Stimulated activated naive CD8-positive, alpha-beta T cell treated with anti-CD3 and anti-CD28 coated beads, Interleukin-15, amount 100 ng/mL, for 72 hours (primary cell): ENCODE data around the gene XRN1.
"Not testable (repeated sequence)": the region's sequence is repeated elsewhere in the genome, so short reads cannot be mapped to it uniquely, and the experiment has no call there.

Experiments
- ATAC-seq: fragments of 150-1000 bp; cut with Tn5 transposase; 2 replicates; pipeline ENCODE4 v1.10.0; 2021; ENCODE audit warnings: mild to moderate bottlenecking, moderate library complexity
- DNase-seq, 2 donors: peaks; one replicate each; pipeline ENCODE4 v3.0.0; 2021 to 2022
- H3K27ac Mint-ChIP-seq, 2 donors: one replicate each; pipeline ENCODE4 v1.8.0; 2022; ENCODE audit warnings: mild to moderate bottlenecking in 2 of 2, mixed read lengths in 2 of 2, moderate library complexity in 2 of 2
- H3K27me3 Mint-ChIP-seq: one replicate; pipeline ENCODE4 v1.8.0; 2022; ENCODE audit warnings: mixed read lengths
- H3K4me1 Mint-ChIP-seq: one replicate; pipeline ENCODE4 v1.8.0; 2022; ENCODE audit warnings: mild to moderate bottlenecking, mixed read lengths
- H3K4me3 Mint-ChIP-seq, 2 donors: one replicate each; pipeline ENCODE4 v1.8.0; 2022; ENCODE audit warnings: mild to moderate bottlenecking in 2 of 2, mixed read lengths in 2 of 2, moderate library complexity in 1 of 2
- H3K9me3 Mint-ChIP-seq, 2 donors: one replicate each; pipeline ENCODE4 v1.8.0; 2022; ENCODE audit warnings: mixed read lengths in 2 of 2

The XRN1 gene

GRCh38 chr3:142447301-142447851 lies 461 bp downstream of the XRN1 start:
- Mint-ChIP-seq H3K27me3 (no peaks in the 10 kb centered on the region), H3K9me3 (no peaks in the 10 kb centered on the region), H3K27ac (peak overlapping the region; percentile 100), H3K4me3 (peak overlapping the region; percentile 100), H3K4me1 (peaks cover 39% of the 10 kb centered on the region)
- ATAC-seq (peak; percentile 53), DNase-seq (peak; percentile 53 to 58)

- no peaks in the 10 kb centered on the region for H3K9me3 Mint-ChIP-seq
- H3K4me1 Mint-ChIP-seq = peaks cover 49% of the 10 kb centered on the region
- peak overlapping the region; percentile 100 for H3K27ac Mint-ChIP-seq
- no peaks in the 10 kb centered on the region for H3K27me3 Mint-ChIP-seq
- H3K4me3 Mint-ChIP-seq = peak overlapping the region; percentile 100
- ATAC-seq (peak; percentile 63), DNase-seq (peak in 1 of 2 donors; percentile 20)
Measured at GRCh38 chr3:142445816-142446254, 2.0 kb downstream of the XRN1 start.

GRCh38 chr3:142444343-142444742 lies 3.5 kb downstream of the XRN1 start:
- H3K9me3 Mint-ChIP-seq = no peaks in the 10 kb centered on the region
- no peaks in the 10 kb centered on the region for H3K27me3 Mint-ChIP-seq
- DNase-seq (no peak), ATAC-seq (no peak)
- H3K27ac Mint-ChIP-seq = no peak overlapping the region
- H3K4me3 Mint-ChIP-seq = no peak overlapping the region
- peaks cover 53% of the 10 kb centered on the region for H3K4me1 Mint-ChIP-seq

- not testable (repeated sequence) for H3K27me3 Mint-ChIP-seq, ATAC-seq, H3K27ac Mint-ChIP-seq, H3K4me3 Mint-ChIP-seq, H3K9me3 Mint-ChIP-seq, DNase-seq
- peaks cover 64% of the 10 kb centered on the region for H3K4me1 Mint-ChIP-seq
Measured at GRCh38 chr3:142443060-142443459, 4.8 kb downstream of the XRN1 start.

- H3K27ac Mint-ChIP-seq, ATAC-seq, DNase-seq, H3K27me3 Mint-ChIP-seq, H3K9me3 Mint-ChIP-seq, H3K4me3 Mint-ChIP-seq: not testable (repeated sequence)
- H3K4me1 Mint-ChIP-seq = peaks cover 52% of the 10 kb centered on the region
Measured at GRCh38 chr3:142439499-142440220, 8.2 kb downstream of the XRN1 start.

GRCh38 chr3:142438096-142438495 lies 9.7 kb downstream of the XRN1 start:
- not testable (repeated sequence) for H3K27ac Mint-ChIP-seq, DNase-seq, H3K9me3 Mint-ChIP-seq, H3K27me3 Mint-ChIP-seq, H3K4me3 Mint-ChIP-seq, ATAC-seq
- peaks cover 41% of the 10 kb centered on the region for H3K4me1 Mint-ChIP-seq

- DNase-seq (no peak), ATAC-seq (no peak)
- H3K27ac Mint-ChIP-seq = no peak overlapping the region
- no peak overlapping the region for H3K4me3 Mint-ChIP-seq
- no peaks in the 10 kb centered on the region for H3K9me3 Mint-ChIP-seq
- H3K27me3 Mint-ChIP-seq = no peaks in the 10 kb centered on the region
- H3K4me1 Mint-ChIP-seq = peaks cover 34% of the 10 kb centered on the region
Measured at GRCh38 chr3:142436951-142437585, 10.8 kb downstream of the XRN1 start.

- H3K27ac Mint-ChIP-seq = no peak overlapping the region
- peaks cover 39% of the 10 kb centered on the region for H3K4me1 Mint-ChIP-seq
Measured at GRCh38 chr3:142434503-142434902, 13.3 kb downstream of the XRN1 start.

GRCh38 chr3:142433110-142433509 lies 14.7 kb downstream of the XRN1 start:
- no peak overlapping the region for H3K4me3 Mint-ChIP-seq
- no peaks in the 10 kb centered on the region for H3K9me3 Mint-ChIP-seq
- peaks cover 39% of the 10 kb centered on the region for H3K4me1 Mint-ChIP-seq
- H3K27me3 Mint-ChIP-seq = no peaks in the 10 kb centered on the region
- H3K27ac Mint-ChIP-seq = no peak overlapping the region
- no peak for DNase-seq
- no peak for ATAC-seq

More at GRCh38 chr3:142434503-142434902, 13.3 kb downstream of the XRN1 start:
- DNase-seq (no peak), ATAC-seq (no peak)
- no peaks in the 10 kb centered on the region for H3K27me3 Mint-ChIP-seq
- H3K9me3 Mint-ChIP-seq = no peaks in the 10 kb centered on the region
- H3K4me3 Mint-ChIP-seq = no peak overlapping the region

GRCh38 chr3:142429582-142429981 lies 18.3 kb downstream of the XRN1 start:
- no peaks in the 10 kb centered on the region for H3K27me3 Mint-ChIP-seq
- H3K9me3 Mint-ChIP-seq = no peaks in the 10 kb centered on the region
- DNase-seq (no peak), ATAC-seq (peak; percentile 54)
- no peak overlapping the region for H3K27ac Mint-ChIP-seq
- H3K4me1 Mint-ChIP-seq = peaks cover 27% of the 10 kb centered on the region
- H3K4me3 Mint-ChIP-seq = no peak overlapping the region

- no peaks in the 10 kb centered on the region for H3K9me3 Mint-ChIP-seq
- DNase-seq (no peak), ATAC-seq (no peak)
- H3K27me3 Mint-ChIP-seq = no peaks in the 10 kb centered on the region
- H3K27ac Mint-ChIP-seq = no peak overlapping the region
- H3K4me3 Mint-ChIP-seq = no peak overlapping the region
- peaks cover 14% of the 10 kb centered on the region for H3K4me1 Mint-ChIP-seq
Measured at GRCh38 chr3:142424754-142425153, 23.1 kb downstream of the XRN1 start.

- ATAC-seq (no peak), DNase-seq (no peak)
- Mint-ChIP-seq H3K4me1 (no peaks in the 10 kb centered on the region), H3K9me3 (no peaks in the 10 kb centered on the region), H3K27ac (no peak overlapping the region), H3K27me3 (no peaks in the 10 kb centered on the region), H3K4me3 (no peak overlapping the region)
Measured at GRCh38 chr3:142418926-142419592, 28.8 kb downstream of the XRN1 start.

- no peak overlapping the region for H3K4me3 Mint-ChIP-seq
- H3K4me1 Mint-ChIP-seq = no peaks in the 10 kb centered on the region
- peak overlapping the region in 1 of 2 donors; percentile 41 for H3K27ac Mint-ChIP-seq
- H3K9me3 Mint-ChIP-seq = no peaks in the 10 kb centered on the region
- H3K27me3 Mint-ChIP-seq = no peaks in the 10 kb centered on the region
- ATAC-seq = no peak
- no peak for DNase-seq
Measured at GRCh38 chr3:142417302-142417701, 30.5 kb downstream of the XRN1 start.

- not testable (repeated sequence) for ATAC-seq, H3K27ac Mint-ChIP-seq, H3K4me3 Mint-ChIP-seq, DNase-seq, H3K27me3 Mint-ChIP-seq, H3K4me1 Mint-ChIP-seq, H3K9me3 Mint-ChIP-seq
Measured at GRCh38 chr3:142400537-142400936, 47.3 kb downstream of the XRN1 start.

- H3K9me3 Mint-ChIP-seq = no peaks in the 10 kb centered on the region
- no peak for DNase-seq
- no peak for ATAC-seq
- no peaks in the 10 kb centered on the region for H3K27me3 Mint-ChIP-seq
- H3K4me3 Mint-ChIP-seq = no peak overlapping the region
- H3K4me1 Mint-ChIP-seq = no peaks in the 10 kb centered on the region
- H3K27ac Mint-ChIP-seq = no peak overlapping the region
Measured at GRCh38 chr3:142394921-142395622, 52.8 kb downstream of the XRN1 start.
